Epithelial cell of esophagus (primary cell): ENCODE data around the gene RPS24.
"Not testable (repeated sequence)": the region's sequence is repeated elsewhere in the genome, so short reads cannot be mapped to it uniquely, and the experiment has no call there.

Experiments used
- DNase-seq: peaks from one replicate; pipeline ENCODE4 v3.0.0; 2010; ENCODE audit warnings: low read depth
- H3K4me3 ChIP-seq: 2 replicates; pipeline ENCODE4 v1.5.1; 2011; ENCODE audit warnings: mild to moderate bottlenecking, low read length, control low read depth
- TF ChIP-seq, protein P1 (sequence below): IDR thresholded peaks from 2 replicates; pipeline ENCODE4 v1.5.1; 2011; ENCODE audit warnings: low read depth, mild to moderate bottlenecking, low read length, control low read depth, inconsistent platforms; ENCODE audit not compliant: insufficient read depth; ENCODE audit errors: missing control alignments

The RPS24 gene

DNA sequence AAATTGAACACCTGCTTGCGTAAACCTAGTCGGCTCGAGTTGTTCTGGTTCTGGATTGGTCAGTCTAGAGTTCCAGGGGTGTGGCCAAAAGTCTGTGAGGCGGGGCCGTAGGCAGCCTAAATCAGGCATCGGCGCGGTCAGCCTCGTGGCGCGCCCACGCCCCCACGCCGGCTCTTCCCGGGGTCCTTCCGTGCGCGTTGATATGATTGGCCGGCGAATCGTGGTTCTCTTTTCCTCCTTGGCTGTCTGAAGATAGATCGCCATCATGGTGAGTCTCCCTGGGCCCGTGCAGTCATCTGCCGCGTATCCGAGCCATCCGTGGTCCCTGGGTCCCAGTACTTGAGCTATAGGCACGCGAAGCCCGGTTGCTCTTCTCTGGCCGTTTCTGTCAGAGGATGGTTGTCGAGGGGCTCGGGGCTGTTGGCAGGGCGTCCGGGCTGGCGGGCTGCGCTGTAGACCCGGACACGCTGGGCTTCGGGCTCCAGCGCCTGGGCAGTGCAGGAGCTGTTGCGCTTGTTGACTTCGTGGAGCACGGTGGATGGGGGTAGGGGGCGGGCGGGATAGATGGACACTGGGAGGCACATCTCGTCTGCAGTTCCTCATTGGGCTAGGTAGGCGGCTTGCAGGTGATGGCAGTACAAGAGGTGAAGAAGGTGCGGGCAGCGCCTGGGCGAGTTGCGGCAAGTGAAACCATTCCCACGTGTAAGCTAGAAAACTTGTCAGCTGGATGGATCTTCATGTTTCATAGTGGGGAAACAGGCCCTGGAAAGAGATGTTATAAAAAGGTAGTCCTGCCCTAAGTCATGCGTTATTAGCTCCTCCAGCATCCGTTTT is at the start of gene RPS24:
Gene RPS24, plus strand, starts transcription at position 227 of the 834 bp plus-strand sequence. Its CDS starts 39 bp downstream, at position 266.
- H3K4me3 ChIP-seq = peak within 1 kb of the TSS; percentile 87

GRCh38 chr10:77984986-77985385 is 48.7 kb upstream of the RPS24 start:
- no peak overlapping the region for H3K4me3 ChIP-seq
- TF ChIP-seq, protein P1, sequence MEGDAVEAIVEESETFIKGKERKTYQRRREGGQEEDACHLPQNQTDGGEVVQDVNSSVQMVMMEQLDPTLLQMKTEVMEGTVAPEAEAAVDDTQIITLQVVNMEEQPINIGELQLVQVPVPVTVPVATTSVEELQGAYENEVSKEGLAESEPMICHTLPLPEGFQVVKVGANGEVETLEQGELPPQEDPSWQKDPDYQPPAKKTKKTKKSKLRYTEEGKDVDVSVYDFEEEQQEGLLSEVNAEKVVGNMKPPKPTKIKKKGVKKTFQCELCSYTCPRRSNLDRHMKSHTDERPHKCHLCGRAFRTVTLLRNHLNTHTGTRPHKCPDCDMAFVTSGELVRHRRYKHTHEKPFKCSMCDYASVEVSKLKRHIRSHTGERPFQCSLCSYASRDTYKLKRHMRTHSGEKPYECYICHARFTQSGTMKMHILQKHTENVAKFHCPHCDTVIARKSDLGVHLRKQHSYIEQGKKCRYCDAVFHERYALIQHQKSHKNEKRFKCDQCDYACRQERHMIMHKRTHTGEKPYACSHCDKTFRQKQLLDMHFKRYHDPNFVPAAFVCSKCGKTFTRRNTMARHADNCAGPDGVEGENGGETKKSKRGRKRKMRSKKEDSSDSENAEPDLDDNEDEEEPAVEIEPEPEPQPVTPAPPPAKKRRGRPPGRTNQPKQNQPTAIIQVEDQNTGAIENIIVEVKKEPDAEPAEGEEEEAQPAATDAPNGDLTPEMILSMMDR = no peak
- no peak for DNase-seq

More for the DNA sequence above, at the start of gene RPS24:
- DNase-seq = peak; percentile 99
- TF ChIP-seq, protein P1 = no peak

DNA sequence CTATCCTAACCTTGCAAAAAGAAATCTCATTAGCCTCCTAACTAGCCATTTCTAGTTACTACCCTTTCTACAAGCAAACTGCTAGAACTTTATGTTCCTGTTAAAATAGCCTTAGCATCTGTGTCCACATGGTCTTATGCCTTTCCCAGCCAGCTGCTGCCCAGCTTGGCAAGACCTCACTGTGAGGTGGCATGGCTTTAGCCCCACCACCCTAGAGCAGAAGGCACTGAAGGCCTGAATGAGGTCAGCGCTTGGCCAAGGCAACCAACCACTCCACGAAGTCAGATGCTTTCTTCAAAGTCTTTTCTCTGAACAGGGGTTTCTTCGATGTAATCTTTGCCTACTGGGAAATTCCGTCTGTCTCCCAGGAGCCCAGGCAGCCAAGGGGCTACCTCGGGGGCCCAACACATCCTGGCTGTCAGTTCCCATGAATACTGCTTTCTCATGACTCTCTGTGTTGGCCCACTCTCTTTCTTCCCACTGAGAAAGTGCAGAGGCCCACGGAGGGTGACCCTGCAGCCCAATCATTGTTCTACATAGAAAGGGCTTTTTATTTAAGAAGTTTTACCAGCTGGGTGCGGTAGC is 45.9 kb upstream of the RPS24 start:
- TF ChIP-seq, protein P1 = no peak
- no peak overlapping the region for H3K4me3 ChIP-seq
- no peak for DNase-seq

DNA sequence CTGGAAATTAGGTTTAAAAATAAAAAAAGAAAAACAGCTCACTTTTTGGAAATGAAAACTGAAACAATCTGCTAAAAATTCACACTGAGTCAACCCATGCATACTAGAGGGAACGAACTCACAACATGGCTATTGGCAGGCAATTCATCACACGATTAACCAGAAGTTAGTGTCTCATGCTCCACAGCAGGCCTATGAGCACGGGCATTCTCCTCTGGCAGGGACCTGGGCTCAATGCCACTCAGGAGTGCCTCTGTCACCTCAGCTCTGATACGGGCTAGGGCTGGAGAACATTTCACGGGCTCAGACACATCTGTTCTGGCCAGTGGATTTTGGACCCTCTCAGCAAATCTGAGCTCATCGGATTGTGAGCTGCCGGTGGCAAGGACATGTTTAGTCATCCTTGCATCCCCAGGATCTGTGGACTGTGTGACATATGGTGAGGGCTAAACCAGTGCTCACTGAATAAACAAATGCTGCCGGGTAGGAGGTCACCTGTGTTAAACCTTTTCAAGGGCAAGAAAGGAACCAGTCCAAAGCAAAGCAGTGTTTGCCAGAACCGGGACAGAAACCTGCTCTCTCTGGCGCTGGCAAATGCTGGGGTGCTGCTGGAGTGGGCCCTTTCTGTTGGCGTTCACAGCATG is 44.5 kb upstream of the RPS24 start:
- no peak for DNase-seq
- H3K4me3 ChIP-seq = no peak overlapping the region
- TF ChIP-seq, protein P1 = no peak

DNA sequence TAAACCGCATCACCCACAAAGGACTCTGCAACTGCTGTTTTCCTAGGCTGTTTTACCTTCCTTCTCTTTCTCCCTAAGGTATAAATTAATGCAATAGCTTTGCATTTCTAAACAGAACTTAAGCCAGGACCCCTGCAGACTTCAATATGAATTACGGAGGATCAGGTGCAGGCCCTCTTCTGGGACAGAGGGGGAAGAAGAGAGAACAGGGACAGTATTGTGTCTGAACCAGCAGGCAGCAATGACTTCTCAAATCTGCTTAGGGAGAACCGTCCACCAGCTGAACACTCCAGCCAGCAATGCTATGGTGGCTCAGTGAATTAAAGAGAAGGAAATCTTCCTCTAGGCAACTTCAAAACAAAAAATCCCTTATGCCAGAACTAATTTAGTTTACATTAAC is 40.0 kb upstream of the RPS24 start:
- no peak overlapping the region for H3K4me3 ChIP-seq
- no peak for DNase-seq
- TF ChIP-seq, protein P1 = no peak

DNA sequence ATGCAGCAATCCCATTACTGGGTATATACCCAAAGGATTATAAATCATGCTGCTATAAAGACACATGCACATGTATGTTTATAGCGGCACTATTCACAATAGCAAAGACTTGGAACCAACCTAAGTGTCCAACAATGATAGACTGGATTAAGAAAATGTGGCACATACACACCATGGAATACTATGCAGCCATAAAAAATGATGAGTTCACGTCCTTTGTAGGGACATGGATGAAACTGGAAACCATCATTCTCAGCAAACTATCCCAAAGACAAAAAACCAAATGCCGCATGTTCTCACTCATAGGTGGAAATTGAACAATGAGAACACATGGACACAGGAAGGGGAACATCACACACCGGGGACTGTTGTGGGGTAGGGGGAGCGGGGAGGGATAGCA is 34.9 kb upstream of the RPS24 start:
- H3K4me3 ChIP-seq, DNase-seq: not testable (repeated sequence)

DNA sequence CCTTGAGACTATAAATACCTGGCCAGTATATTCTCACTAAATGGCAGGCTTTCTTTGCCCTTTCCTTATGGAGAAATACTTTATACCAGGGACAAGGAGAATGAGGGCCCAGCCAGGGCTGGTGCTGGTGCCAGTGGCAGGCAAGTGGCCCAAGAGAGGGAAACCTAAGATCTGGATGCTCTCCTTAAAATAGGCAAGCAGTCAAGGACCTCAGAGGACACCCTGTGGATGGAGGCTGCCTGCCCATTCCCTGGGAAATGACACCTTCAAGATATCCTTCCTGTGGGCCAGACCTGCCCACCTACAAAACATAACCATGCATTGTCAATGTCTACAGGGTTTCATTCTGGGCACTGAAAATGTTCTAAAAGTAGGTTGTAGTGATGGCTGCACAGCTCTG is 33.5 kb upstream of the RPS24 start:
- DNase-seq = no peak
- no peak overlapping the region for H3K4me3 ChIP-seq
- TF ChIP-seq, protein P1 = no peak
